ENCODE results near the gene DAAM2.

The DAAM2 gene

DNA sequence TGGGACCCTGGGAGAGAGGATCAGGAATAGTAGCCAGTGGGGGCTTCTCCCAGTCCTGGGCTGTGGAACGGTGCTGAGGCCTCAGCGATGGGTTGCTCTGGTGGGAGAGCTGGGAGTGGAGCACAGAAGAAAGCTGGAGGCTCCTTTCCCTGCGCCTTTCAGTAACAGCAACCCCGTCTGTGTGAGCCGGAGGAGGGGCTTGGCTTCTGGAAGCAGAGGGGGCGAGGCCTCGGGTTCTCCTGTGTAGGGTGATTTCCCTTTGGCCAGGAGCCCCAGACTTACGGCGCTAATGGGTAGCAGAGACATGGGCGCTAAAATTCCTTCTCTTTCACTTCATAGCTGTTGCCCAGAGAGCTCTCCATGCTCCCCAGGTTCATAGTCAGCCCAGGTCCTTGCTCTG, 55.0 kb downstream of the DAAM2 start:
- TF ChIP-seq, protein P1, sequence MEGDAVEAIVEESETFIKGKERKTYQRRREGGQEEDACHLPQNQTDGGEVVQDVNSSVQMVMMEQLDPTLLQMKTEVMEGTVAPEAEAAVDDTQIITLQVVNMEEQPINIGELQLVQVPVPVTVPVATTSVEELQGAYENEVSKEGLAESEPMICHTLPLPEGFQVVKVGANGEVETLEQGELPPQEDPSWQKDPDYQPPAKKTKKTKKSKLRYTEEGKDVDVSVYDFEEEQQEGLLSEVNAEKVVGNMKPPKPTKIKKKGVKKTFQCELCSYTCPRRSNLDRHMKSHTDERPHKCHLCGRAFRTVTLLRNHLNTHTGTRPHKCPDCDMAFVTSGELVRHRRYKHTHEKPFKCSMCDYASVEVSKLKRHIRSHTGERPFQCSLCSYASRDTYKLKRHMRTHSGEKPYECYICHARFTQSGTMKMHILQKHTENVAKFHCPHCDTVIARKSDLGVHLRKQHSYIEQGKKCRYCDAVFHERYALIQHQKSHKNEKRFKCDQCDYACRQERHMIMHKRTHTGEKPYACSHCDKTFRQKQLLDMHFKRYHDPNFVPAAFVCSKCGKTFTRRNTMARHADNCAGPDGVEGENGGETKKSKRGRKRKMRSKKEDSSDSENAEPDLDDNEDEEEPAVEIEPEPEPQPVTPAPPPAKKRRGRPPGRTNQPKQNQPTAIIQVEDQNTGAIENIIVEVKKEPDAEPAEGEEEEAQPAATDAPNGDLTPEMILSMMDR (IDR thresholded peaks at IDR 0.05; ENCODE audit: low read depth, low read length) = no peak
- peak; percentile 48 to 73 for DNase-seq (ENCODE audit: low read depth in 2 of 2)
- no peak overlapping the region for H3K4me3 ChIP-seq (replicated peaks in 1 of 2; ENCODE audit: low read depth in 2 of 2, low read length in 2 of 2)

DNA sequence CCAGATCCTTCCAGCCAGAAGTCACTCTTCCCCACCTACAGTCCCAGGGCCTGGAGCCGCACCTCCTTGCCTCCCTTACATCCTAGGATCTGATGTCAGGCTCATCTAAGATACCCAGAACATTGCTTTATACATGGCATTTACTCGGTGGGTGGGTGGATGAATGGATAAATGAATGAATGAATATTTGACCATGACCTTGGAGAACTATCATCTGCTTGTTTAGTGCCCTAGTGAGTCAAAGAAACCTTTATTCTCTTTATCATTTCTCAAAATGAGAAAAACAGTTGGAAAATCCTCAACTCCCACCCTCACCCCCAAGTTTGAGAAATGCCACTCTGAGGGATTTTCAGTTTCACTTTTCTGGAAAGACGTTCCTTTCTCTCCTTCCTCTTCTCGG, 56.0 kb downstream of the DAAM2 start:
- TF ChIP-seq, protein P1 (IDR thresholded peaks at IDR 0.05; ENCODE audit: low read depth, low read length) = no peak
- no peak for DNase-seq (ENCODE audit: low read depth in 2 of 2)
- no peak overlapping the region for H3K4me3 ChIP-seq (replicated peaks in 1 of 2; ENCODE audit: low read depth in 2 of 2, low read length in 2 of 2)

DNA sequence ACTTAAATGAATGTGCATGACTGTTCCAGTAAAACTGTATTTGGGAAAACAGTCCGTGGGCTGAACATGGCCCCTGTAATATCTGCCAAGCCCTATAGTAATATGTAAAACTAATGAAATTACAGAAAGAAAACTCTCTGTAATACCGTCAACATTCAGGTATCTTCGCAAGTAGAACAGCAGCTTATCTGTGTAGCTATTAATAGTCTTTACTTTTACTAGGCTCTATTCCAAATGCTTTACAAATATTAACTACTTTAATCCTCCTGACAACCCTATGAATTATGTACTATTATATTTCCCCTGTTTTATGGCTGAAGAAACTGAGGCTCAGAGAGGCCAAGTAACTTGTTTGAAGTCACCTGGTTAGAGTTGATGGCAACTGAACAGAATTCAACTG, 57.1 kb downstream of the DAAM2 start:
- TF ChIP-seq, protein P1 (IDR thresholded peaks at IDR 0.05; ENCODE audit: low read depth, low read length) = no peak
- DNase-seq (ENCODE audit: low read depth in 2 of 2) = no peak
- H3K4me3 ChIP-seq (replicated peaks in 1 of 2; ENCODE audit: low read depth in 2 of 2, low read length in 2 of 2) = no peak overlapping the region

DNA sequence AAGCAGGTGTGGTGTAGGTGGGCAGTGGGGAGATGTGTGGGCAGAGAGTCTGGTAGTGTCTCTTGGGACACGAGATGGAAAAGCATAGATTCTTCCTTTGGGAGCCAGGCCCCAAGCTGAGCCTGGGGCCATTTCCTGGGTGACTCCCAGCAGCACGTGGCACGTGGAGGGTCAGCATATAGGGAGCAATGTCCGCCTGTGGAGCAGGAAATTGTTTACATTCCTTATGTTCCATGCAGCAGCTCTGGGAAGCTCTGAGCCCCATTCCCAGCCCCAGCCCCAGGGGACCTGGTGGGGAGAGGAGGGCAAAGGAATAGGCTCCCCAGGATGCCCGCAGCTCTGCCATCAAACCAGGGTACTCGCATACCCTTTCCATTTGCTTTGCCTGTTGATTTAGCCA, 57.6 kb downstream of the DAAM2 start:
- TF ChIP-seq, protein P1 (IDR thresholded peaks at IDR 0.05; ENCODE audit: low read depth, low read length) = no peak
- no peak overlapping the region for H3K4me3 ChIP-seq (replicated peaks in 1 of 2; ENCODE audit: low read depth in 2 of 2, low read length in 2 of 2)
- peak; percentile 37 to 51 for DNase-seq (ENCODE audit: low read depth in 2 of 2)

DNA sequence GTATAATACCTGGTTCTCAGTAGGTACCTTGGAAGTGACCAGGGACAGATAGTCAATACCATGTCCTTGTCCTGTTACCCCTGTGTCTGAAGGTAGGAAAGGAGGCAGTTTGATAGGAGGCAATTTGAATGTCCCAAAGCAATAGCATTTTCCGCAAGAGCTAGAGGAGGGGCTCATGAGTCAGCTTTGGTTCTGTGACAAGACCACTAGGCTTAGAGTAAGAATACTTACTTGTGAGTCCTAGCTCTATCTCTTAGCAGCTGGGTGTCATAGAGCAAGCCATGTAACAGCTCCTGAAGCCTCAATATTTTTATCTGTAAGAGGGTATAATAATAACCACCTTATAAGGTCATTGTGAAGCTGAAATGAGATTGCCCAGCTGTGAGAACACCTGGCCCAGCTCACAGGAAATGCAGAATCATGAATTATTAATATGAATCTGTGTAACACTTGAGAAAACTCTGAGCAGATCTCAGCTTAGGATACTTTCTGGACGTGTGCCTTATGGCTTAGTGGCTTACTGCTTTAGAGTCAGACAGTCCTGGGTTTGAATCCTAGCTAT, 58.6 kb downstream of the DAAM2 start:
- H3K4me3 ChIP-seq (replicated peaks in 1 of 2; ENCODE audit: low read depth in 2 of 2, low read length in 2 of 2) = no peak overlapping the region
- TF ChIP-seq, protein P1 (IDR thresholded peaks at IDR 0.05; ENCODE audit: low read depth, low read length) = no peak
- peak; percentile 26 to 38 for DNase-seq (ENCODE audit: low read depth in 2 of 2)

DNA sequence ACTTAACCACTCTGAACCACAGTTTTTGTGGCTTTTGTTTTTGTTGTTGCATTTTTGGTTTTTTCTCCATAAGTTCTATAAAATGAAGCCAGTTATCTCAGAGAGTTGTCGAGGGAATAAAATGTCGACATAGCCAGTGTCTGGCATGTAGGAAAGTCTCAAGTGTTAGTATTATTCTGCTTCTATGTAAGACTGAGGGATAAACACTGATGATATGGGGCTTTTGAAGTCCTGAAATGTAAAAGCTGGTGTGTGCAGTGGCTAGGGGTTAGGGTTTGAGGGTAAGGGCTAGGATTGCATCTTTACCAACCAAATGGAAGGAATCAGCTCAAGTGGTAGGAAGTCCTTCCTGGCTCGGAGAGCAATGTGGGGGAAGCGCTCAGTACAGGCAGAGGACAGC, 59.2 kb downstream of the DAAM2 start:
- peak in 1 of 2 donors; percentile 26 for DNase-seq (ENCODE audit: low read depth in 2 of 2)
- TF ChIP-seq, protein P1 (IDR thresholded peaks at IDR 0.05; ENCODE audit: low read depth, low read length) = no peak
- no peak overlapping the region for H3K4me3 ChIP-seq (replicated peaks in 1 of 2; ENCODE audit: low read depth in 2 of 2, low read length in 2 of 2)

DNA sequence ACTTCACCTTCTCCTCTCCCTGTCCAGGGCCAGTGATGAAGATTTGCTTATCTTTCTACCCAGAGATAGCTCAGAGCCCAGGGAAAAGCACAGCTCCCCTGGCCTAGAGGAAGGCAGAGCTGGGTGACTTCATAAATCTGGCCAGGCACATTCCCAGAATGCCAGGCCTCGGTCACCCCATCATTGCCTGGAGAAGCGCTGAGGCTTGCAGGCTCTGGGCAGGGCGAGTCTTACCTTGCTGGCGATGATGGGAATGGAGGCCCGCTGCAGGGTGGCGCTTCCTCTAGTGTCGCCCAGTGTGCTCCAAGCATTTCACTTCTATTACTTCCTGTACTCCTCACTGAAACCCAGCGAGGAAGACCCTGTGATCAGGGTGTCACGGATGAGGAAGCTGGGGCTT, 60.1 kb downstream of the DAAM2 start:
- no peak for DNase-seq (ENCODE audit: low read depth in 2 of 2)
- H3K4me3 ChIP-seq (replicated peaks in 1 of 2; ENCODE audit: low read depth in 2 of 2, low read length in 2 of 2) = no peak overlapping the region
- TF ChIP-seq, protein P1 (IDR thresholded peaks at IDR 0.05; ENCODE audit: low read depth, low read length) = no peak
